Activated T-cell treated with anti-CD3 and anti-CD28 coated beads, Interleukin-2, amount 50 U/mL, for 72 hours (primary cell): Measurements from ENCODE around the gene LIPE. TPM values are rescaled to one million over a fixed set of nuclear protein-coding genes. Genes with fewer than 3 reads are reported as not detected.

Experiments used
- ATAC-seq, 2 donors: fragments of 150-1000 bp; cut with Tn5 transposase; replicated peaks in 1 of 2; 2 replicates each; pipeline ENCODE4 v1.10.0; 2021; ENCODE audit warnings: moderate library complexity in 2 of 2, mild to moderate bottlenecking in 1 of 2
- DNase-seq, 2 donors: peaks; one replicate each; pipeline ENCODE4 v3.0.0; 2021 to 2022; ENCODE audit warnings: mixed read lengths in 1 of 2
- H3K27ac Mint-ChIP-seq: one replicate; pipeline ENCODE4 v1.8.0; 2022; ENCODE audit warnings: mild to moderate bottlenecking, moderate library complexity, mixed read lengths
- H3K27me3 Mint-ChIP-seq: one replicate; pipeline ENCODE4 v1.8.0; 2022; ENCODE audit warnings: low read depth, mixed read lengths
- H3K36me3 Mint-ChIP-seq, 2 donors: one replicate each; pipeline ENCODE4 v1.8.0; 2022; ENCODE audit warnings: mixed read lengths in 2 of 2, mild to moderate bottlenecking in 1 of 2; ENCODE audit not compliant: insufficient read depth in 2 of 2
- H3K4me1 Mint-ChIP-seq: one replicate; pipeline ENCODE4 v1.8.0; 2022; ENCODE audit warnings: low read depth, mixed read lengths
- H3K4me3 Mint-ChIP-seq, 2 donors: one replicate each; pipeline ENCODE4 v1.8.0; 2022; ENCODE audit warnings: mild to moderate bottlenecking in 2 of 2, mixed read lengths in 2 of 2, moderate library complexity in 2 of 2
- H3K9me3 Mint-ChIP-seq, 2 donors: one replicate each; pipeline ENCODE4 v1.8.0; 2022; ENCODE audit warnings: mixed read lengths in 2 of 2
- total RNA-seq, 2 donors: library from RNA; stranded (reverse); gene quantifications; one replicate each; pipeline ENCODE4 v1.2.3, GENCODE V29; 2022

Gene LIPE, protein sequence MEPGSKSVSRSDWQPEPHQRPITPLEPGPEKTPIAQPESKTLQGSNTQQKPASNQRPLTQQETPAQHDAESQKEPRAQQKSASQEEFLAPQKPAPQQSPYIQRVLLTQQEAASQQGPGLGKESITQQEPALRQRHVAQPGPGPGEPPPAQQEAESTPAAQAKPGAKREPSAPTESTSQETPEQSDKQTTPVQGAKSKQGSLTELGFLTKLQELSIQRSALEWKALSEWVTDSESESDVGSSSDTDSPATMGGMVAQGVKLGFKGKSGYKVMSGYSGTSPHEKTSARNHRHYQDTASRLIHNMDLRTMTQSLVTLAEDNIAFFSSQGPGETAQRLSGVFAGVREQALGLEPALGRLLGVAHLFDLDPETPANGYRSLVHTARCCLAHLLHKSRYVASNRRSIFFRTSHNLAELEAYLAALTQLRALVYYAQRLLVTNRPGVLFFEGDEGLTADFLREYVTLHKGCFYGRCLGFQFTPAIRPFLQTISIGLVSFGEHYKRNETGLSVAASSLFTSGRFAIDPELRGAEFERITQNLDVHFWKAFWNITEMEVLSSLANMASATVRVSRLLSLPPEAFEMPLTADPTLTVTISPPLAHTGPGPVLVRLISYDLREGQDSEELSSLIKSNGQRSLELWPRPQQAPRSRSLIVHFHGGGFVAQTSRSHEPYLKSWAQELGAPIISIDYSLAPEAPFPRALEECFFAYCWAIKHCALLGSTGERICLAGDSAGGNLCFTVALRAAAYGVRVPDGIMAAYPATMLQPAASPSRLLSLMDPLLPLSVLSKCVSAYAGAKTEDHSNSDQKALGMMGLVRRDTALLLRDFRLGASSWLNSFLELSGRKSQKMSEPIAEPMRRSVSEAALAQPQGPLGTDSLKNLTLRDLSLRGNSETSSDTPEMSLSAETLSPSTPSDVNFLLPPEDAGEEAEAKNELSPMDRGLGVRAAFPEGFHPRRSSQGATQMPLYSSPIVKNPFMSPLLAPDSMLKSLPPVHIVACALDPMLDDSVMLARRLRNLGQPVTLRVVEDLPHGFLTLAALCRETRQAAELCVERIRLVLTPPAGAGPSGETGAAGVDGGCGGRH
- total RNA-seq, result 10 to 100 TPM; 46.5 to 53.8 TPM

DNA sequence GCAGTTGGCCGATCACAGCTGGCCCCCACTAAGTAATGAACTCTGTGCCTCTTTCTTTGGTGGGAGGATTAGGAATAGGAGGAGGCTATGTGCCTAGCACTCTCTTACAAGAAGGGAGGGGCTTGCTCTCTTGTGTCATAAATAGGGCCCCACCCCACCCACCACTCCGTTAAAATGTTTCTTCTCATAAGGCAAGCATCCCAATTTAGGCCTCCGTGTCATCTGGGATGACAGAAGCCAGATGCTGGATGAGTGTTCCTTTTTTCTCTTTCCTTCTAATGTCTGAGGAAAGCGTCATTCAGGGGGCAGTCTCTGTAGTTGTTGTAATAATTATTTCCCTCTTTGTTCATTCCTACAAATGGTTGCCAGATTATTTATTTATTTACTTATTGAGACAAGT lies at the start of gene LIPE:
LIPE (minus strand) TSS at position 76 of the 400 bp plus-strand sequence. CDS start 239 bp downstream, outside the sequence.
- Mint-ChIP-seq H3K36me3 (no peaks in the 10 kb centered on the region), H3K4me3 (no peak within 1 kb of the TSS), H3K27ac (no peak within 1 kb of the TSS), H3K27me3 (no peaks in the 10 kb centered on the region), H3K4me1 (peaks cover 6% of the 10 kb centered on the region), H3K9me3 (no peaks in the 10 kb centered on the region)
- ATAC-seq (no peak), DNase-seq (no peak)

DNA sequence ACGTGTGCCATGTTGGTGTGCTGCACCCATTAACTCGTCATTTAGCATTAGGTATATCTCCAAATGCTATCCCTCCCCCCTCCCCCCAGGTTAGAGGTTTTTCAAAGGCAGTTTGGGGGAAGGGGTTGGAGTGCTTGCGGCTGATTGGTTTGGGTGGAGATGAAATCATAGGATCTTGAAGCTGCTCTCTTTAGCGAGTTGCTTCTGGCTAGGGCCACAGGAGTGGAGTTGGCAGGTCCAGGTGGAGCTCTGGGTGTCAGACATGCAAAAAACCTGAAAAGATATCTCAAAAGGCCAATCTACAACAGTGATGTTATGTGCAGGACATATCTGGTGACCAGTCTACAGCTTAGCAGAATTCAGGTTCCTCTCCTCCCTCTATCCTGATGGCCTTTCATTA lies 48.2 kb upstream of the LIPE start:
- Mint-ChIP-seq H3K27ac (no peak overlapping the region), H3K4me3 (no peak overlapping the region), H3K4me1 (peaks cover 4% of the 10 kb centered on the region)

DNA sequence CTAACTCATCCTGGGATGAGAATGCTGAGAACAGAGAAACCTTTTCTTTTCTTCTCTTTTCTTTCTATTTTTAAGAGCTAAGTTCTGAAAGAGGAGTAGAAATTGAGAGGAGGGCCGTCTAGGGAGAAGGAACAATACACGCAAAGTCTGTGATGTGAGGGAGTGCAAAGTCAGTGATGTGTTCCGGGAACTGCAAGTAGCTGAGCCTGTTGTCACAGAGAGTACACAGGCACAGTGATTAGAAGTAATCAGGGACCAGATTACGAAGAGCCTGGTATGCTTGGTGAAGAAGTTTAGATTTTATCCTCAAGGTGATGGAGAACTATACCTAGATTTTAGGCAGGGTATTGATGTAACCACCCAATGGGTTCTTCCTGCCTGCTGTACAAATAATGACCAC lies 47.6 kb upstream of the LIPE start:
- Mint-ChIP-seq H3K36me3 (no peaks in the 10 kb centered on the region), H3K4me3 (no peak overlapping the region), H3K4me1 (peaks cover 4% of the 10 kb centered on the region), H3K9me3 (no peaks in the 10 kb centered on the region), H3K27ac (no peak overlapping the region), H3K27me3 (peaks cover 6% of the 10 kb centered on the region)
- ATAC-seq, result no peak
- no peak for DNase-seq

More for the DNA sequence above, 48.2 kb upstream of the LIPE start:
- Mint-ChIP-seq H3K27me3 (peaks cover 6% of the 10 kb centered on the region), H3K36me3 (no peaks in the 10 kb centered on the region), H3K9me3 (no peaks in the 10 kb centered on the region)
- no peak for DNase-seq
- no peak for ATAC-seq

DNA sequence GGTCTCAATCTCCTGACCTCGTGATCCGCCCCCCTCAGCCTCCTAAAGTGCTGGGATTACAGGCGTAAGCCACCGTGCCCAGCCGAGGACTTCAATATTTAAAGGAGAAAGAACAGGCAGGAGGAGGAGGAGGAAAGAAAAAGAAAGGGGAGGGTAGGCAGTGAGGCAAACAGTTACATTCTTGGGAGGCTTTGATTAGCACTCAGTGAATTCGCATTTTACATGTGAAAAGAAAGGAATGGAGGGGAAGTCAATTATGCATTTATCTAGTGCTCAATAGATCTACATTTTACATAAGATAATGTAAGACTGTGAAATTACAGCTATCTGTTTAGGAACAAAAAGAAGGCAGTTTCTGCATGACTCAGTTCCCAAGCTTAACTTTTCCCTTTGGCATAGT lies 46.5 kb upstream of the LIPE start:
- Mint-ChIP-seq H3K4me1 (peaks cover 8% of the 10 kb centered on the region), H3K36me3 (no peaks in the 10 kb centered on the region), H3K9me3 (no peaks in the 10 kb centered on the region), H3K27ac (no peak overlapping the region), H3K4me3 (no peak overlapping the region), H3K27me3 (peaks cover 6% of the 10 kb centered on the region)
- ATAC-seq (no peak), DNase-seq (no peak)

DNA sequence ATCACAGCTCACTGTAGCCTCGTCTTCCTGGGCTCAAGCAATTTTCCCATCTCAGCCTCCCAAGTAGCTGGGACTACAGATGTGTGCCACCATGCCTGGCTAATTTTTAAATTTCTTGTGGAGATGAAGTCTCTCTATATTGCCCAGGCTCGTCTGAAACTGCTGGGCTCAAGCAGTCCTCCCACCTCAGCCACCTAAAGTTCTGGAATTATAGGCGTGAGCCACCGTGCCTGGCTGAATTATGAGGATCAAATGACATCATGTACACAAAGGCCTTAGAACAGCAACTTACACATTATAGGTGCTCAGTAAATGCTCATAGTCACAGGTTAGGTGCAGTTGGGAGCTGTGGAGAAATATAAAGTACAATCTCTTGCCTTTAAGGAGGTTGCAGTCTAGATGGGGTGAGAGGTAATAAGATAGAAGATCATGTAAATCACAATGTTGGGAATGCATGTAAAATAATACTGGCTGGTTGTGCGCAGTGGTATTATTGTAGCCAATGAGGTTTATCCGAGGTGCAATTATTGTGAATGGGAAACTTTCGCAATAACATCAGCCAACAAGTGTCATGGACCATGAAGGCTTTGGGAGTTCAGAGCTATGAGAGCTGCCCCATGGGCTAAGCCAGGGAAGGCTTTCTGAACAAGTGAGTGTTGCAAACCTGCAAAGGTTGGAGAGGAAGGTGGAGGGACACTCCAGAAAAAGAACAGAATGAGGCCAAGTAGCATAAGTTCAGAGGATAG lies 45.4 kb upstream of the LIPE start:
- Mint-ChIP-seq H3K27me3 (peaks cover 6% of the 10 kb centered on the region), H3K27ac (no peak overlapping the region), H3K4me3 (no peak overlapping the region), H3K36me3 (no peaks in the 10 kb centered on the region), H3K4me1 (peaks cover 8% of the 10 kb centered on the region), H3K9me3 (no peaks in the 10 kb centered on the region)
- DNase-seq (no peak), ATAC-seq (no peak)

DNA sequence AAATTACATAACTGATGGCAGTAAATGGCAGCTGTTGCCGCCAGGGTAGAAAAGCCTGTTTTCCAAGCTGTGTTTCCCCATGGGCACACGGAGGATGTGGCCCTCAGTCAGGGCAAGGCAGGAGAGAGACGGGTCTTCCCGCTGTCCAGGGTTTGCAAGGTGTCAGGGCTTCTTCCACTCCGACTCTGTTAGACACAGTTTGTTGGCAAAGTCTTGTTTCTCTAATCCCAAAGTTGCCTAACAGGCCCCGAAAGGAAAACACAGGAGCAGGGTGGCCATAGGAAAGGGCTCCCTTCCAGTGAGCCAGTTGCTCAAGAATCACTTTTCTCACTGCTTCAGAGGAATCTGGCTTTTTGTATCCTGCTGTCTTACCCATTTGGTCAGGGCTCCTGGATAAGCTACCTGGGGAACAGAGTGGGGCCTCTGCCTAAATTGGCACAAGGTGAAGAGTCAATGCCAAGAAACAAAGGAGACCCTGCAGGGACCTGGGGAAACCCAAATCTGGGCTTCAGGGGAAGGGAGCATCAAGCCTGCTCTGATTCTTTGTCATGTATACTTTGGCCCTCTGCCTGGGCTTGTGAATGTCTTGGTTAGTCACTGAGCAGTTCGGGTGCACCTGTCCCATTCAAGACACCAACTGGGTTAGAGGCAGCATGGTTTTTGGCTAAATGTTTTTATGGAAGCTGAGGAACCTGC lies 44.5 kb upstream of the LIPE start:
- H3K9me3 Mint-ChIP-seq, result no peaks in the 10 kb centered on the region
- peaks cover 6% of the 10 kb centered on the region for H3K27me3 Mint-ChIP-seq
- ATAC-seq (no peak), DNase-seq (no peak)
- H3K4me1 Mint-ChIP-seq, result peaks cover 17% of the 10 kb centered on the region
- no peaks in the 10 kb centered on the region for H3K36me3 Mint-ChIP-seq
- no peak overlapping the region for H3K27ac Mint-ChIP-seq
- H3K4me3 Mint-ChIP-seq, result no peak overlapping the region

DNA sequence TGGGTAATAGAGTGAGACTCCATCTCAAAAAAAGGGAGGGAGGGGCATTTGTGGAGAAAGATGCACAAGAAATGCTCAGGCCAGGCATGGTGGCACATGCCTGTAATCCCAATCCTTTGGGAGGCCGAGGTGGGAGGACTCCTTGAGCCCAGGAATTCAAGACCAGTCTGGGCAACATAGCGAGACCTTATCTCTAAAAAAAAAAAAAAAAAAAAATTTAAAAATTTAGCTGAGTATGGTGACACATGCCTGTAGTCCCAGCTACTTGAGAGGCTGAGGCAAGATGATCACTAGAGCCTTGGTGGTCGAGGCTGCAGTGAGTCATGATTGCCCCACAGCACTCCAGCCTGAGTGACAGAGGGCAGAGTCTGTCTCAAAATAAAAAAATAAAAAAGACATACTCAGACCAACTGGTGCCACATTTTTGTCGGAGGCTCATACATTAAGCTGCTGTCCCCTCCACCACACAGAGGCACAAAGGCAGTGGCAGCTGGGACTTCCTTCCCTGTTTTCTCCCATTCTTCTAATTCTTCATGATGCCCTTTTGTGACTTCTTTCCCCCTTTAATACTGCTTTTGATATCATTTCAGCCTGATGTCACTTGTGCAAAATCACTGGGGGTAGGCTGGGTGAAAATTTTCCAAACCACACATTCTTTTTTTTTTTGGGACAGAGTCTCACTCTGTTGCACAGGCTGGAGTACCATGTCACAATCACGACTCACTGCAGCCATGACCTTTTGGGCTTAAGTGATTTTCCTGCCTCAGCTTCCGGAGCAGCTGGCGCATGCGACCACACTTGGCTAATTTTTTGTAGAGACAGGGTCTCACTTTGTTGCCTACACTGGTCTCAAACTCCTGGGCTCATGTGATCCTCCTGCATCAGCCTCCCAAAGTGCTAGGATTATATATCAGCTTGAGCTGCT lies 42.4 kb upstream of the LIPE start:
- peak in 1 of 2 donors; percentile 27 for DNase-seq
- Mint-ChIP-seq H3K4me3 (peak overlapping the region in 1 of 2 donors; percentile 23), H3K9me3 (no peaks in the 10 kb centered on the region), H3K36me3 (no peaks in the 10 kb centered on the region), H3K27ac (no peak overlapping the region), H3K4me1 (peaks cover 23% of the 10 kb centered on the region), H3K27me3 (peaks cover 6% of the 10 kb centered on the region)
- peak; percentile 76 to 83 for ATAC-seq

DNA sequence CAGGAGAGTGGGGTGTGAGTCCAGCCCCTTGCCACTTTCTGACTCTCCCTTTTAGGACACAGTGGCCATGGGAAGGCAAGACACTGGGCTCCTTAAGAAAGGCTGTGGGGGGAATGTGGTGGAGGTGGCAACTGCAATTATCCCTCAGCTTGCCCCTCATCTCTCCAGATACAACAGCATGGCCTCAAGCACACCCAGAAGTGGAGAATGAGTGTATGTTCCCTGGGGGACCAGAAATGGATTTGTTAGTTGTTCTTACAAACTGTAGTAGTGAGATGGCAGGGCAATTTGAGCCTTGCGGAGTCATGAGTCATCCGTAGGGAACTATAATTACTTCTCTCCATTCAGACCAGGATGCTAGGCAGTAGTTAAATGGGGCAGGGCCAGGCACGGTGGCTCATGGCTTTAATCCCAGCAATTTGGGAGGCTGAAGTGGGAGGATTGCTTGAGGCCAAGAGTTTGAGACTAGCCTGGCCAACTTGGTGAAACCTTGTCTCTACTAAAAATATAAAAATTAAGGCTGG lies 41.1 kb upstream of the LIPE start:
- DNase-seq (no peak), ATAC-seq (no peak)
- H3K36me3 Mint-ChIP-seq, result no peaks in the 10 kb centered on the region
- peaks cover 6% of the 10 kb centered on the region for H3K27me3 Mint-ChIP-seq
- peaks cover 23% of the 10 kb centered on the region for H3K4me1 Mint-ChIP-seq
- no peak overlapping the region for H3K27ac Mint-ChIP-seq
- H3K9me3 Mint-ChIP-seq, result no peaks in the 10 kb centered on the region
- H3K4me3 Mint-ChIP-seq, result no peak overlapping the region

DNA sequence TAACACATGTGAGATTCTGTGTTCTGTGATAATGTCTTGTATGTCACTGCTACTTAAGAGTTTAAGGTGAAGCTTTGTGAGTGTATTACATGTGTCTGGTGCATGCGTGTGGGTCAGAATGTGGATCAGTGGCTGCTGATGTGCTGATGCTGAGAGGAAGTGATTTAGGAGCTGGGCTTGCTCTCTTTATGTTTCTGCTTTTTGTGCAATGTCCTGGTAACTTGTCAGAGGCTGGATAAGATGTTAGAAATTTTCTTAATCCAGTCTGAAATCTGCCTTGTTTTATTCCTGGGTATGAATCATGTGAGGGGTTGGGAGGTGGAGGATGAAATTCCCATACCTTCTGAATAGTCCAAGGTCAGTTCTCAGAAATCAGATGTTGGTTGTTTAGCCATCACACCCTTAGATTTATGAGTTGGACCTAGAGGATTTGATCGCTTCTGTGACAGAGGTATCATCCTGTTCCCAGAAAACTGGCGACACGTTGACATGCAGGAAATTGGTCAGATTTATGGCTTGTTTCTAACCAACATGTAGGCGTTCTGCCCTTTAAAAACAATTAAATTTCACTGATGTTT lies 40.1 kb upstream of the LIPE start:
- Mint-ChIP-seq H3K4me1 (peaks cover 23% of the 10 kb centered on the region), H3K9me3 (no peaks in the 10 kb centered on the region), H3K27ac (no peak overlapping the region), H3K4me3 (no peak overlapping the region), H3K36me3 (no peaks in the 10 kb centered on the region), H3K27me3 (no peaks in the 10 kb centered on the region)
- no peak for DNase-seq
- ATAC-seq, result peak in 1 of 2 donors; percentile 13

DNA sequence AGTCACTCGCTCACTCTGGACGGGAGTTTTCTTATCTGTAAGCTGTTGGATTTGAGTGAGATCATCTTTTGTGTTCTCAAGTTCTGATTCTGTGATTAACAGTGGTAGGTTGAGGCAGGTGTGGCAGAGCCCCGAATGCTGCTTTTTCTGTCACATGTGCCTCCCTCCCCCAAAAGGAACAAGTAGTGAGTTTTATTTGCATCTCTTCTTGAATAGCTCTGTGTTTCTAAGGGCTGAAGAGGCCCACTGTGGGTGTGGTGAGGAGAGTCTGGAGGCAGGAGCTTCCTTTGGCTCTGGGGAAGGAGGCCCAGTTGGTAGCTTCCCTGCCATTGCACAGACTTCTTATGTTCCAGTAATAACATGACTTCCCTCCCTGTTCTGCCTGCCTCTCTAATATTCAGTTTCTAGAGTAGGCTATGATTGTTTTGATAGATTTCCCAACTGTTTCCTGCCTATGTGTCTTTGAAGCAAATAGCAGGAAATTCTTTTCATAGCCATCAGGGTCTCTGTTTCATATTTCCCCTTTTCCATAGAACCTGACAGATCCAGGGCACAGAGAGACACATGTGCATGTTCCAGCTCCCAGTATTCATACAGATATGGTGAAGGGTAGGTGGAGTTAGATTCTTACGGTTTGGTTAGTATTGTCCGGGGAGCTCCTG lies 39.5 kb upstream of the LIPE start:
- ATAC-seq (no peak), DNase-seq (no peak)
- Mint-ChIP-seq H3K36me3 (no peaks in the 10 kb centered on the region), H3K27ac (no peak overlapping the region), H3K4me3 (no peak overlapping the region), H3K9me3 (no peaks in the 10 kb centered on the region), H3K4me1 (peaks cover 23% of the 10 kb centered on the region), H3K27me3 (no peaks in the 10 kb centered on the region)

DNA sequence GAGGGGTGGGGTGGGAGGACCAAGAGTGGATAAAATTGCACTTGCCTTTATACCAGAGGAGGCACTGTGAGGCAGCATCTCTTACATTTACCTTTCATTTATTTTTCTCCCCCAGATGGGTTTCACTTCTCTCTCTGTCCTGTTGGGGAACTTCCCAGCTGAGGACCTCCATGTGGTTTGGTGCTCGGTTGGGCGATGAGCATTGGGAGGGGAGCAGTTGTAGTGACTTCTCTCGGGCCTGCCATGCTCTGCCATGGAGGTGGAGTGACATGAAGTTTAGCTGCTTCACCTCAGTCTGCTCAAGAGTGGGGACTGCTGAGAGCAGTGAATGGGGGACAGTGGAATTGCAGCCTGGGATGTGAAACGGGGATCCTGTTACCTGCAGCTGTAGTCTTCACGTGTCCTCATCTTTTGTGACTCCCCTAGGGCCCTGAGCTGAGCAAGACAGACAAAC lies 38.7 kb upstream of the LIPE start:
- ATAC-seq (no peak), DNase-seq (no peak)
- Mint-ChIP-seq H3K27me3 (no peaks in the 10 kb centered on the region), H3K27ac (no peak overlapping the region), H3K4me3 (no peak overlapping the region), H3K36me3 (no peaks in the 10 kb centered on the region), H3K4me1 (peaks cover 23% of the 10 kb centered on the region), H3K9me3 (no peaks in the 10 kb centered on the region)
